ENCODE measurements around the gene CATSPERD. TPM values are rescaled to one million over a fixed set of nuclear protein-coding genes. Genes with fewer than 3 reads are reported as not detected.

The CATSPERD gene
- total and polyA plus RNA-seq, 3 experiments from 2014 or later, result not detected

Other genes with a start within 250 kb of the CATSPERD start
- under 1 TPM; 0.20 to 0.28 TPM for gene TINCR, start 152.7 kb upstream of the CATSPERD start, total RNA-seq
- gene TINCR, start 152.7 kb upstream of the CATSPERD start, polyA plus RNA-seq, result 0.16 TPM
- 10 to 100 TPM; 87.8 to 98.2 TPM for gene SAFB2, start 97.9 kb upstream of the CATSPERD start, total RNA-seq
- gene SAFB2, start 97.9 kb upstream of the CATSPERD start, polyA plus RNA-seq, result 56.4 TPM
- 100 to 1,000 TPM; 124 to 132 TPM for gene SAFB, start 97.6 kb upstream of the CATSPERD start, total RNA-seq
- 103 TPM for gene SAFB, start 97.6 kb upstream of the CATSPERD start, polyA plus RNA-seq
- 10 to 100 TPM; 60.6 to 62.1 TPM for gene MICOS13, start 40.1 kb upstream of the CATSPERD start, total RNA-seq
- gene MICOS13, start 40.1 kb upstream of the CATSPERD start, polyA plus RNA-seq, result 117 TPM
- 1 to 10 TPM; 1.4 to 2.3 TPM for gene HSD11B1L, start 39.6 kb upstream of the CATSPERD start, total RNA-seq
- 4.0 TPM for gene HSD11B1L, start 39.6 kb upstream of the CATSPERD start, polyA plus RNA-seq
- gene RPL36, start 30.3 kb upstream of the CATSPERD start, total RNA-seq, result 1,000 to 10,000 TPM; 1,478 to 1,485 TPM
- 2,003 TPM for gene RPL36, start 30.3 kb upstream of the CATSPERD start, polyA plus RNA-seq
- gene LONP1, start 491 bp upstream of the CATSPERD start, total RNA-seq, result 100 to 1,000 TPM; 179 to 204 TPM
- 36.0 TPM for gene LONP1, start 491 bp upstream of the CATSPERD start, polyA plus RNA-seq
- gene PRR22, start 64.1 kb downstream of the CATSPERD start, total RNA-seq, result 1 to 10 TPM; 8.2 to 8.6 TPM
- gene PRR22, start 64.1 kb downstream of the CATSPERD start, polyA plus RNA-seq, result 0.15 TPM
- 10 to 100 TPM; 90.9 to 93.6 TPM for gene DUS3L, start 70.5 kb downstream of the CATSPERD start, total RNA-seq
- gene DUS3L, start 70.5 kb downstream of the CATSPERD start, polyA plus RNA-seq, result 33.2 TPM
- gene NRTN, start 84.4 kb downstream of the CATSPERD start, total RNA-seq, result under 1 TPM in 1 of 2 experiments, not detected in 1; 0.26 TPM
- gene NRTN, start 84.4 kb downstream of the CATSPERD start, polyA plus RNA-seq, result 0.26 TPM
- not detected for gene FUT6, start 119.1 kb downstream of the CATSPERD start, total RNA-seq
- gene FUT6, start 119.1 kb downstream of the CATSPERD start, polyA plus RNA-seq, result not detected
- gene FUT3, start 130.8 kb downstream of the CATSPERD start, total RNA-seq, result not detected
- gene FUT3, start 130.8 kb downstream of the CATSPERD start, polyA plus RNA-seq, result not detected
- not detected for gene FUT5, start 149.9 kb downstream of the CATSPERD start, total RNA-seq
- not detected for gene FUT5, start 149.9 kb downstream of the CATSPERD start, polyA plus RNA-seq
- gene NDUFA11, start 183.2 kb downstream of the CATSPERD start, total RNA-seq, result 100 to 1,000 TPM; 216 to 232 TPM
- gene NDUFA11, start 183.2 kb downstream of the CATSPERD start, polyA plus RNA-seq, result 399 TPM
- 1 to 10 TPM; 4.0 to 4.1 TPM for gene VMAC, start 184.2 kb downstream of the CATSPERD start, total RNA-seq
- gene VMAC, start 184.2 kb downstream of the CATSPERD start, polyA plus RNA-seq, result 6.3 TPM
- gene CAPS, start 193.6 kb downstream of the CATSPERD start, total RNA-seq, result 1 to 10 TPM; 5.3 to 7.3 TPM
- 2.7 TPM for gene CAPS, start 193.6 kb downstream of the CATSPERD start, polyA plus RNA-seq

Measured in CD8-positive, alpha-beta memory T cell (primary cell).